IPS-11a (cell line): Measurements from ENCODE around the gene ITGB1.
"Not testable (repeated sequence)": the region's sequence is repeated elsewhere in the genome, so short reads cannot be mapped to it uniquely, and the experiment has no call there.

Source experiments
- H3K4me3 ChIP-seq: one replicate; pipeline ENCODE4 v1.5.1; 2013; ENCODE audit warnings: low read depth, low read length, control low read depth

Gene ITGB1

GRCh38 chr10:32980558-32981468 lies 22.8 kb upstream of the ITGB1 start:
- H3K4me3 ChIP-seq: peak overlapping the region; percentile 38

GRCh38 chr10:32980242-32980557 lies 22.2 kb upstream of the ITGB1 start:
- peak overlapping the region; percentile 38 for H3K4me3 ChIP-seq

- H3K4me3 ChIP-seq: not testable (repeated sequence)
Observed at GRCh38 chr10:32979719-32980118, 21.7 kb upstream of the ITGB1 start.

- no peak overlapping the region for H3K4me3 ChIP-seq
Observed at GRCh38 chr10:32979041-32979440, 21.0 kb upstream of the ITGB1 start.

- not testable (repeated sequence) for H3K4me3 ChIP-seq
Observed at GRCh38 chr10:32977846-32978809, 20.1 kb upstream of the ITGB1 start.

- H3K4me3 ChIP-seq: no peak overlapping the region
Observed at GRCh38 chr10:32976338-32976737, 18.3 kb upstream of the ITGB1 start.

GRCh38 chr10:32972929-32973328 lies 14.9 kb upstream of the ITGB1 start:
- no peak overlapping the region for H3K4me3 ChIP-seq

- H3K4me3 ChIP-seq: no peak overlapping the region
Observed at GRCh38 chr10:32972460-32972859, 14.4 kb upstream of the ITGB1 start.

GRCh38 chr10:32971536-32972091 lies 13.6 kb upstream of the ITGB1 start:
- no peak overlapping the region for H3K4me3 ChIP-seq

- no peak overlapping the region for H3K4me3 ChIP-seq
Observed at GRCh38 chr10:32970910-32971309, 12.9 kb upstream of the ITGB1 start.

GRCh38 chr10:32964270-32964669 lies 6.2 kb upstream of the ITGB1 start:
- H3K4me3 ChIP-seq: no peak overlapping the region

- no peak overlapping the region for H3K4me3 ChIP-seq
Observed at GRCh38 chr10:32963096-32963495, 5.1 kb upstream of the ITGB1 start.

- no peak overlapping the region for H3K4me3 ChIP-seq
Observed at GRCh38 chr10:32962521-32962920, 4.5 kb upstream of the ITGB1 start.

GRCh38 chr10:32961895-32962369 lies 3.9 kb upstream of the ITGB1 start:
- no peak overlapping the region for H3K4me3 ChIP-seq

- H3K4me3 ChIP-seq: no peak overlapping the region
Observed at GRCh38 chr10:32961343-32961894, 3.4 kb upstream of the ITGB1 start.

GRCh38 chr10:32960022-32960421 lies 2.0 kb upstream of the ITGB1 start:
- H3K4me3 ChIP-seq: no peak overlapping the region

GRCh38 chr10:32959006-32959920 lies 1.2 kb upstream of the ITGB1 start:
- peak overlapping the region; percentile 81 for H3K4me3 ChIP-seq

- peak overlapping the region; percentile 81 for H3K4me3 ChIP-seq
Observed at GRCh38 chr10:32957341-32958084, 517 bp downstream of the ITGB1 start.
